PC-3 (cell line): ENCODE results near the gene TEX2. TPM values are rescaled to one million over a fixed set of nuclear protein-coding genes. Genes with fewer than 3 reads are reported as not detected.
A peak's percentile ranks its signal among the peaks of the same experiment; 100 is the strongest.

Experiments used
- ATAC-seq: fragments of 200-7000 bp; cut with Tn5 transposase; 2 replicates; pipeline ENCODE4 v1.9.1; 2020; ENCODE audit warnings: mild to moderate bottlenecking, moderate library complexity
- BruUV-seq: library from RNA; stranded (reverse); fragments of 400-500 nt; replicated peaks from 2 replicates; lab custom pipeline; 2021; lab: Mats Ljungman, UMichigan
- CTCF ChIA-PET: fragments of 300-600 bp; sonication (Branson Sonifier 250); formaldehyde crosslinking; loops from one replicate; lab custom pipeline; 2022; ENCODE audit warnings: antibody characterized with exemption; lab: Charles Lee
- POLR2A ChIA-PET: fragments of 300-600 bp; sonication (Branson Sonifier 250); formaldehyde crosslinking; loops from one replicate; lab custom pipeline; 2022; ENCODE audit warnings: antibody characterized with exemption; ENCODE audit not compliant: unreplicated experiment; lab: Charles Lee
- DNase-seq: peaks from one replicate; pipeline ENCODE4 v3.0.0-alpha.2; 2015
- H2AFZ ChIP-seq: fragments of 300-600 bp; sonication (generic); 2 replicates; pipeline ENCODE4 v1.6.0; 2016; ENCODE audit warnings: antibody characterized with exemption, low read length
- H3F3A ChIP-seq: fragments of 300-600 bp; sonication (generic); one replicate; pipeline ENCODE4 v1.6.0; 2017; ENCODE audit warnings: antibody characterized with exemption, low read length, control low read depth, mild to moderate bottlenecking; ENCODE audit not compliant: unreplicated experiment
- H3K27ac ChIP-seq: fragments of 300-600 bp; sonication (generic); 2 replicates; pipeline ENCODE4 v1.5.1; 2016; ENCODE audit warnings: mild to moderate bottlenecking, low read length
- H3K27me3 ChIP-seq: fragments of 300-600 bp; sonication (generic); 2 replicates; pipeline ENCODE4 v1.6.1; 2016; ENCODE audit warnings: low read length, mixed read lengths
- H3K36me3 ChIP-seq: fragments of 300-600 bp; sonication (generic); 2 replicates; pipeline ENCODE4 v1.6.1; 2016; ENCODE audit warnings: low read depth, mixed run types, low read length, mixed read lengths
- H3K4me1 ChIP-seq: fragments of 300-600 bp; sonication (generic); 2 replicates; pipeline ENCODE4 v1.5.1; 2016; ENCODE audit warnings: low read length; ENCODE audit not compliant: insufficient read depth
- H3K4me2 ChIP-seq: fragments of 300-600 bp; sonication (generic); 2 replicates; pipeline ENCODE4 v1.6.0; 2016; ENCODE audit warnings: low read length
- H3K4me3 ChIP-seq: fragments of 300-600 bp; sonication (generic); 2 replicates; pipeline ENCODE4 v1.5.1; 2016; ENCODE audit warnings: mild to moderate bottlenecking, low read length, mixed read lengths
- H3K79me2 ChIP-seq: fragments of 300-600 bp; sonication (generic); 2 replicates; pipeline ENCODE4 v1.6.1; 2017; ENCODE audit warnings: low read length, mixed read lengths
- H3K9ac ChIP-seq: fragments of 300-600 bp; sonication (generic); 2 replicates; pipeline ENCODE4 v1.6.0; 2016; ENCODE audit warnings: mild to moderate bottlenecking, low read length
- H3K9me2 ChIP-seq: fragments of 300-600 bp; sonication (generic); replicated peaks from 2 replicates; pipeline ENCODE4 v1.6.1; 2016; ENCODE audit warnings: mixed run types, low read length, mixed read lengths
- H3K9me3 ChIP-seq: fragments of 300-600 bp; sonication (generic); 2 replicates; pipeline ENCODE4 v1.6.1; 2016; ENCODE audit warnings: low read length, mixed read lengths
- H4K20me1 ChIP-seq: fragments of 300-600 bp; sonication (generic); 2 replicates; pipeline ENCODE4 v1.6.1; 2016; ENCODE audit warnings: low read length, mixed read lengths
- CTCF ChIP-seq: fragments of 300-600 bp; sonication (generic); conservative IDR thresholded peaks from 2 replicates; pipeline ENCODE4 v1.5.1; 2017; ENCODE audit warnings: antibody characterized with exemption, low read depth, mild to moderate bottlenecking, low read length
- EZH2 ChIP-seq: fragments of 300-600 bp; sonication (generic); IDR thresholded peaks from one replicate; pipeline ENCODE4 v1.6.1; 2017; ENCODE audit warnings: antibody characterized with exemption, mild to moderate bottlenecking, low read length; ENCODE audit not compliant: unreplicated experiment
- EZH2phosphoT487 ChIP-seq: fragments of 300-600 bp; sonication (generic); IDR thresholded peaks from 2 replicates; pipeline ENCODE4 v1.6.1; 2018; ENCODE audit warnings: mild to moderate bottlenecking, antibody characterized with exemption, low read length, borderline replicate concordance
- intact Hi-C: fragments of 100-400 bp; cut with micrococcal nuclease; formaldehyde crosslinking; loops from 2 replicates; pipeline ENCODE4 v1.9.0; 2023
- total RNA-seq: library from RNA; depleted of rRNA; stranded (reverse); fragments of >200 nt; gene quantifications from 2 replicates; pipeline ENCODE4 v1.2.3, GENCODE V29; 2014

Gene TEX2
- total RNA-seq, 1 experiment from 2014 or later: 44.2 TPM

- peak; percentile 95 for ATAC-seq
- Histone ChIP-seq H3K36me3 (no peaks in the 10 kb centered on the region), H4K20me1 (no peaks in the 10 kb centered on the region), H3K79me2 (peaks cover 79% of the 10 kb centered on the region), H2AFZ (peak overlapping the region; percentile 40), H3K27ac (peak overlapping the region; percentile 58), H3K4me1 (peaks cover 25% of the 10 kb centered on the region), H3K9me3 (no peaks in the 10 kb centered on the region), H3K9me2 (no peaks in the 10 kb centered on the region), H3K4me3 (no peak overlapping the region), H3F3A (peaks cover 4% of the 10 kb centered on the region), H3K9ac (no peak overlapping the region), H3K27me3 (no peaks in the 10 kb centered on the region), H3K4me2 (peak overlapping the region; percentile 18)
- ChIA-PET POLR2A (interaction anchor here (0.5 to 0.6 kb wide), 3 partner anchors 108 to 159 kb away, joined by 4 to 8 read pairs (median 4); no protein-coding TSS in a partner anchor), CTCF (interaction anchor here (0.7 to 1.3 kb wide), 2 partner anchors 51 to 869 kb away, joined by 4 to 5 read pairs; no protein-coding TSS in a partner anchor)
- peak; percentile 97 for DNase-seq
- TF ChIP-seq EZH2phosphoT487 (no peak), EZH2 (no peak), CTCF (no peak)
- BruUV-seq: no TSS peak
- intact Hi-C loops: loop anchor here (2.0 to 5.0 kb wide), 2 partner anchors 32 to 49 kb away; partner anchors contain the start of gene TEX2
Observed at GRCh38 chr17:64230791-64231408, 32.2 kb downstream of the TEX2 start.

GRCh38 chr17:64229815-64230728 lies 33.0 kb downstream of the TEX2 start:
- peak overlapping the region; percentile 18 for H3K4me2 ChIP-seq
- H3K4me1 ChIP-seq: peaks cover 25% of the 10 kb centered on the region
- no TSS peak for BruUV-seq
- H3F3A ChIP-seq: peaks cover 4% of the 10 kb centered on the region
- intact Hi-C loops: loop anchor here (2.0 to 5.0 kb wide), 2 partner anchors 33 to 48 kb away; partner anchors contain the start of gene TEX2
- H3K36me3 ChIP-seq: no peaks in the 10 kb centered on the region
- DNase-seq (no peak), ATAC-seq (peak; percentile 27)
- no peak for TF ChIP-seq EZH2phosphoT487
- TF ChIP-seq EZH2: no peak
- no peak for TF ChIP-seq CTCF
- H3K9me3 ChIP-seq: no peaks in the 10 kb centered on the region
- no peak overlapping the region for H3K4me3 ChIP-seq
- H4K20me1 ChIP-seq: no peaks in the 10 kb centered on the region
- H3K9ac ChIP-seq: no peak overlapping the region
- H3K9me2 ChIP-seq: no peaks in the 10 kb centered on the region
- H3K27ac ChIP-seq: peak overlapping the region; percentile 58
- CTCF ChIA-PET: interaction anchor here (0.7 to 1.3 kb wide), 2 partner anchors 52 to 870 kb away, joined by 4 to 5 read pairs; no protein-coding TSS in a partner anchor
- POLR2A ChIA-PET: interaction anchor here (0.6 kb wide), 1 partner anchor 137 kb away, joined by 8 read pairs; no protein-coding TSS in a partner anchor
- H3K27me3 ChIP-seq: no peaks in the 10 kb centered on the region
- peaks cover 78% of the 10 kb centered on the region for H3K79me2 ChIP-seq
- peak overlapping the region; percentile 40 for H2AFZ ChIP-seq
